Omental fat pad (tissue), 4 donors: ENCODE measurements around the gene BARHL2. TPM values are rescaled to one million over a fixed set of nuclear protein-coding genes. Genes with fewer than 3 reads are reported as not detected.

Source experiments
- ATAC-seq: fragments of 150-250 bp; one replicate; pipeline ENCODE4 v1.9.1; 2016; ENCODE audit warnings: mild to moderate bottlenecking, moderate library complexity; ENCODE audit not compliant: low FRiP score
- DNase-seq: peaks from one replicate; pipeline ENCODE4 v3.0.0-alpha.2; 2019; ENCODE audit warnings: low spot score
- total RNA-seq, 4 donors: library from RNA; depleted of rRNA; stranded (reverse); fragments of >200 nt; gene quantifications; one replicate each; pipeline ENCODE4 v1.1.0, GENCODE V29; 2016
- TF ChIP-seq, protein P1 (sequence below), 3 donors: fragments of 450-650 bp; IDR thresholded peaks; one replicate each; pipeline ENCODE4 v1.5.1; 2016 to 2017; ENCODE audit warnings: antibody characterized with exemption in 3 of 3, mild to moderate bottlenecking in 3 of 3, moderate library complexity in 2 of 3

Gene BARHL2
- total RNA-seq, 4 donors from 2014 or later = not detected

DNA sequence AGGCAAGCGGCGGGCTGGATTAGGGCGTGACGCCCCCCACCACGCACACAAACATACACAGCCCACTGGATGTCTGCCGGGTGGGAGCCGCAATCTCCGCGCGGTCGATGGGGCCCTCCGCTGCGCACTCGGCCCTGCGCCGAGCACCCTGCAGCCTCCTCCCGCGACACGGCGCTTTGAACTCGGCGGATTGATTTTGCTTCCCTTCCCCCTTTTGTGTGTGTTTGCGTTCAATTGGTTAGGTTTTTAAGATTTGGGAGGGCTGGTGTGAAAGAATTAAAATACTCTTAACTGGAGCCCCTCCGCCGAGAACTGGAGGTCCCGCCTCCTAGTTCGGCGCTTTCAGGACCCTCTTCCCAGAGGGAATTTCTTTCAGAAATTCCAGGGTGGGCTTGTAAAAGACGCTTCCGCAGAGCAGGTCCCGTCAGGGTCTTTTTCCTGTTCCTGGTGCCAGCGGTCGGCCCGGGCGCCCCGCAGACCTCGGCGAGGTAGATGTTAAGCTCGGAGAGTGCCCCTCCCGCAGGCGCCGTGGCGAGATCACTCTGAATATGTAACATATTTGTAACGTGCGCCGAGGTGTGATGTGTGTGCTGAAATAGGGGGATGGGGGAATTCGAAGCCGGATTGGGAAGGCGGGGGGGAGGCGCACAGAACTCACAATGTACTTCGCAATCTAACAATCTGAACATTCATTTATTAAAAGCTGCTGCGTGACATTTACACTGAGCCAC, 8.0 kb upstream of the BARHL2 start:
- TF ChIP-seq, protein P1, sequence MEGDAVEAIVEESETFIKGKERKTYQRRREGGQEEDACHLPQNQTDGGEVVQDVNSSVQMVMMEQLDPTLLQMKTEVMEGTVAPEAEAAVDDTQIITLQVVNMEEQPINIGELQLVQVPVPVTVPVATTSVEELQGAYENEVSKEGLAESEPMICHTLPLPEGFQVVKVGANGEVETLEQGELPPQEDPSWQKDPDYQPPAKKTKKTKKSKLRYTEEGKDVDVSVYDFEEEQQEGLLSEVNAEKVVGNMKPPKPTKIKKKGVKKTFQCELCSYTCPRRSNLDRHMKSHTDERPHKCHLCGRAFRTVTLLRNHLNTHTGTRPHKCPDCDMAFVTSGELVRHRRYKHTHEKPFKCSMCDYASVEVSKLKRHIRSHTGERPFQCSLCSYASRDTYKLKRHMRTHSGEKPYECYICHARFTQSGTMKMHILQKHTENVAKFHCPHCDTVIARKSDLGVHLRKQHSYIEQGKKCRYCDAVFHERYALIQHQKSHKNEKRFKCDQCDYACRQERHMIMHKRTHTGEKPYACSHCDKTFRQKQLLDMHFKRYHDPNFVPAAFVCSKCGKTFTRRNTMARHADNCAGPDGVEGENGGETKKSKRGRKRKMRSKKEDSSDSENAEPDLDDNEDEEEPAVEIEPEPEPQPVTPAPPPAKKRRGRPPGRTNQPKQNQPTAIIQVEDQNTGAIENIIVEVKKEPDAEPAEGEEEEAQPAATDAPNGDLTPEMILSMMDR (IDR thresholded peaks at IDR 0.05) = no peak
- ATAC-seq = no peak
- no peak for DNase-seq

- ATAC-seq (no peak), DNase-seq (no peak)
- TF ChIP-seq, protein P1 (IDR thresholded peaks at IDR 0.05) = no peak
Measured at GRCh38 chr1:90724361-90724760, 7.3 kb upstream of the BARHL2 start.

DNA sequence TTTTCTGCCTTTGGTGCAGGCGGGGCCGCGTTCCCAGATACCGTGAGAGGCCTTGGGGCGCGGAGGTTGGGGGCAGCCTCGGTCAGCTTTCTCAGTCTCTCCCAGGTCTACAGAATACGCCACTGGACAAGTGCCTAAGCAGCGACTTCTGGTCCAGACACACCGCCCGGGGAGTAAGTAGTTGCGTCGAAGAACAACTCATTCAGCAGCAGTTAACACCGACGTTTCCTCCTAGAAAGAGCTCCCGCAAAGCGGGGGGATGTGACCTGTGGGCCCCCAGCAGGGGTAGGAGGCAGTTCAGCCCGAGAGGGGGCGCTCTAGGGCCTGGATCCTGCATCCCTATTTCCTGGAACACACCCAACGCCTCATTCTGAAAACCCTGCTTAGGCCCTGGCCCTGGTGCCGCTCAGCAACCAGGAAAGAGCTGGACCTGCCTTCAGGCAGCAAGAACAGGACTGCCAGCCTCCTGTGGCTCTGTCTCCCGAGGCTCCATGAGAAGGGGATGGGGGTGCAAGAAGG, 6.5 kb upstream of the BARHL2 start:
- TF ChIP-seq, protein P1 (IDR thresholded peaks at IDR 0.05) = no peak
- no peak for DNase-seq
- no peak for ATAC-seq

DNA sequence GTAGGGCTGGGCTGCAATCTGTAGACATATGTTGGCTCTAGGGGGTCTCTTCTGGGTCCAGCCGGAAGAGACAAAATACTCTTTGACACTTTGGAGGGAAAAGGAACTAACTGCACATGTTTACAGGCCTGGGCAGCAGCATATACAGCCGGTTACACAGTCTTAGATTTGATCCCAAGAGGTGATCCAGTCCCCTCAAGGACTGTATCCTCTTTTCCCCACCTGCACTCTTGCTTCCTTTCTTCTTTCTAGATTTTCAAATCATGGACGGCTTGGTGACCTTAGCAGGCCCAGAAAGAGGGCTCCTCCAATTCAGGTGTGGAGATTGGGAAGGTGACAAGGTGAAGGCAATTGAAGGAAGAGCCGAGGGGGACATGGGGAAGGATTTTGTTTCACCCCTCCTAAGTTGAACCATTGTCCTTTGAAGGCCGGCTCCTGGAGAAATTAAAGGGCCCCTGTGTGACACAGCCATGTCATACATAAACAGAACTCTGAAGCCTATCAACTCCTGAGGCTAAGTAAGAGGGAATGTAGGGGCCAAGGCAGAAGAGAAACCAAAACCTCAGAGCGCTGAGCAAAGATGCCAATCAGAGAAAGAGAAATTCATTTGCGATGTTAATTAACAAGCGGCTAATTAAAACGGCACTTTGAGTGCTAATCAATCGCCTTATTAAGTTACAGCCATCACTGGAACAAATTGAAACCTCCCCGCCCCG, 5.9 kb upstream of the BARHL2 start:
- TF ChIP-seq, protein P1 (IDR thresholded peaks at IDR 0.05) = no peak
- ATAC-seq = no peak
- DNase-seq = no peak

DNA sequence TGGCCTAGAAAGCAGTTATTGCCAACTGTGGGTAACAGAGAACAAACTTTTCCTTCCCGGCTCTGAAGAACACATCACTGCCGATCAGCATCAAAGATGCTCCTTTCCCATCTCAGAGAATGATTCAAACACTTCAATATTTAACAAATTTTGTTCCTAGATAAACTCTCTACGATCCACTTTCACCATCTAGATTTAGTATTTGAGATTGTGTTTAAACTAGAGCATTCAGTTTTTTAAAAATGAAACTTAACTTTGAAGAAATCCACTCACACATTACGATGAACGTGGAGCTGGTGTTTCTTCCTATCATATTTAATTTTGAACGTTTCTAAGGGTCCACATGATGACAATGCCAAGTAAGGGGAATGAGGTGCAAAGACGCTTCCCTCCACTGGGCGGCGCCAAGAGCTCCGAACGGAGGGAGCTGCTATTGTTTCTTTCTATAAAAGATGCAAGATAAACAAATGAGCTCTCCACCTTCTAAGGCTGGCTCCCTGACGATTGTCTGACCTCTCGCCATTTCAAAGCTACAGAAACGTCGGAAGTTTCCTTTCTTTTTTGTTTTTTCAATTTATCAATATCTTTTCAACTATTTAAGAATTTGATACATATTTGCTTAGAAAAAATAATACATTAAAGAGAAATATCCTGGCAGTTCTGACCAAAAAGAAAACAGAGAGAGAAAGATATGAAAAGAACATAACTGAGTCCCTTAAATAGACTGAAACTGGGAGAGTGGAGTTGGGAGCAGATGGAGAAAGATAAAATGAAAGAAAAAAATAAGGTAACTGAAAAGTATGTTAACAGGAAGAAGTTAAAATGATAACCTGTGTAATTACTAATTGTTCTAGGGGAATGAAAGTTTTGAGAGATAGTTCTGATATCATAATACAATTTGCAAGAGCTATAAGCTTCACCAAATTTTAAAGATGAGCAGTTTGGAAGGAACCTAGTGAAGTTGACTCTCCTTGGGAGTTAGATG, 4.4 kb upstream of the BARHL2 start:
- DNase-seq (no peak), ATAC-seq (no peak)
- TF ChIP-seq, protein P1 (IDR thresholded peaks at IDR 0.05) = peak in 1 of 3 donors; percentile 13

- DNase-seq (no peak), ATAC-seq (no peak)
- TF ChIP-seq, protein P1 (IDR thresholded peaks at IDR 0.05) = no peak
Measured at GRCh38 chr1:90720145-90720636, 3.1 kb upstream of the BARHL2 start.
